ENCODE data around the gene TMPRSS3.

The TMPRSS3 gene

DNA sequence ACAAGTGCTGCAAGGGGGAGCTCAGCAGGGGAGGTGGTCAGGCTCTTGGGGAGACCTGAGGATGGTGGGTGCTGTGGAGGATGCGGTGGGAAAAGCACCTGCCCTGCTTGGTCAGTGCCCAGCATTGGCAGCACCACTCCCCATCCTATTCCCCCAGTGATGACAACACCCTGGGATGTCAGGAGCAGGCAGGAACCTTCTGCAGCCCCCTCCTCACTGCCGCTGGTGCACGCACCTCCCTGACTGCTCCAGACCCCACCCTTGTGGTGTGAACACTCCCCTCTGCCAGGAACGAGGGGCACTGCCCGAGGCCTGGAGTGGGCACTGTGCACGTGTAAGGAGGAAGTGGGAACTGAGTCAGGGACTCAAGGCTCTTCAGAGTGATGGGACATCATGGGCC lies 12.5 kb downstream of the TMPRSS3 start:
- Histone ChIP-seq H3K27ac (ENCODE audit: extremely low read depth, low read depth, low read length) (no peak overlapping the region), H3K36me3 (ENCODE audit: control insufficient read depth in 2 of 2, insufficient read depth in 1 of 2, low read length in 2 of 2) (no peaks in the 10 kb centered on the region), H3K9me3 (ENCODE audit: control insufficient read depth, insufficient read depth, low read depth, low read length) (no peaks in the 10 kb centered on the region), H3K4me1 (ENCODE audit: control insufficient read depth, insufficient read depth, low read length) (no peaks in the 10 kb centered on the region), H3K4me3 (ENCODE audit: low read depth, low read length) (no peak overlapping the region)
- POLR2A ChIA-PET = no interaction called here
- TF ChIP-seq, protein P1, sequence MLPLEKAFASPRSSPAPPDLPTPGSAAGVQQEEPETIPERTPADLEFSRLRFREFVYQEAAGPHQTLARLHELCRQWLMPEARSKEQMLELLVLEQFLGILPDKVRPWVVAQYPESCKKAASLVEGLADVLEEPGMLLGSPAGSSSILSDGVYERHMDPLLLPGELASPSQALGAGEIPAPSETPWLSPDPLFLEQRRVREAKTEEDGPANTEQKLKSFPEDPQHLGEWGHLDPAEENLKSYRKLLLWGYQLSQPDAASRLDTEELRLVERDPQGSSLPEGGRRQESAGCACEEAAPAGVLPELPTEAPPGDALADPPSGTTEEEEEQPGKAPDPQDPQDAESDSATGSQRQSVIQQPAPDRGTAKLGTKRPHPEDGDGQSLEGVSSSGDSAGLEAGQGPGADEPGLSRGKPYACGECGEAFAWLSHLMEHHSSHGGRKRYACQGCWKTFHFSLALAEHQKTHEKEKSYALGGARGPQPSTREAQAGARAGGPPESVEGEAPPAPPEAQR (tag by site-specific recombination; IDR thresholded peaks at IDR 0.05) = no peak
- TF ChIP-seq YY1 (tag by site-specific recombination; IDR thresholded peaks at IDR 0.05) (no peak), ZNF239 (tag by site-specific recombination; IDR thresholded peaks at IDR 0.05) (no peak), ZIC2 (tag by site-specific recombination; IDR thresholded peaks at IDR 0.05) (no peak), ZNF292 (tag by site-specific recombination; IDR thresholded peaks at IDR 0.05; ENCODE audit: borderline replicate concordance, low read depth) (no peak), KLF8 (tag by site-specific recombination; IDR thresholded peaks at IDR 0.05) (no peak), ZNF560 (tag by site-specific recombination; IDR thresholded peaks at IDR 0.05; ENCODE audit: borderline replicate concordance) (no peak), KLF10 (tag by site-specific recombination; IDR thresholded peaks at IDR 0.05) (no peak), ZNF670 (tag by site-specific recombination; IDR thresholded peaks at IDR 0.05; ENCODE audit: low read depth) (no peak), ZNF596 (tag by site-specific recombination; IDR thresholded peaks at IDR 0.05) (no peak), GLI2 (tag by site-specific recombination; IDR thresholded peaks at IDR 0.05; ENCODE audit: borderline replicate concordance, low read depth) (no peak), ZEB2 (tag by site-specific recombination; IDR thresholded peaks at IDR 0.05) (no peak), ZFP3 (tag by site-specific recombination; IDR thresholded peaks at IDR 0.05; ENCODE audit: low read depth) (no peak), ZBTB7A (tag by site-specific recombination; IDR thresholded peaks at IDR 0.05; ENCODE audit: low read depth) (no peak), ZNF423 (tag by site-specific recombination; IDR thresholded peaks at IDR 0.05) (no peak)
- TF ChIP-seq, protein P2, sequence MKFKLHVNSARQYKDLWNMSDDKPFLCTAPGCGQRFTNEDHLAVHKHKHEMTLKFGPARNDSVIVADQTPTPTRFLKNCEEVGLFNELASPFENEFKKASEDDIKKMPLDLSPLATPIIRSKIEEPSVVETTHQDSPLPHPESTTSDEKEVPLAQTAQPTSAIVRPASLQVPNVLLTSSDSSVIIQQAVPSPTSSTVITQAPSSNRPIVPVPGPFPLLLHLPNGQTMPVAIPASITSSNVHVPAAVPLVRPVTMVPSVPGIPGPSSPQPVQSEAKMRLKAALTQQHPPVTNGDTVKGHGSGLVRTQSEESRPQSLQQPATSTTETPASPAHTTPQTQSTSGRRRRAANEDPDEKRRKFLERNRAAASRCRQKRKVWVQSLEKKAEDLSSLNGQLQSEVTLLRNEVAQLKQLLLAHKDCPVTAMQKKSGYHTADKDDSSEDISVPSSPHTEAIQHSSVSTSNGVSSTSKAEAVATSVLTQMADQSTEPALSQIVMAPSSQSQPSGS (tag by site-specific recombination; IDR thresholded peaks at IDR 0.05; ENCODE audit: low read depth) = no peak
- CTCF ChIA-PET = interaction anchor here (0.7 to 0.8 kb wide), 2 partner anchors 16 to 54 kb away, joined by 3 to 4 read pairs; no protein-coding TSS in a partner anchor

DNA sequence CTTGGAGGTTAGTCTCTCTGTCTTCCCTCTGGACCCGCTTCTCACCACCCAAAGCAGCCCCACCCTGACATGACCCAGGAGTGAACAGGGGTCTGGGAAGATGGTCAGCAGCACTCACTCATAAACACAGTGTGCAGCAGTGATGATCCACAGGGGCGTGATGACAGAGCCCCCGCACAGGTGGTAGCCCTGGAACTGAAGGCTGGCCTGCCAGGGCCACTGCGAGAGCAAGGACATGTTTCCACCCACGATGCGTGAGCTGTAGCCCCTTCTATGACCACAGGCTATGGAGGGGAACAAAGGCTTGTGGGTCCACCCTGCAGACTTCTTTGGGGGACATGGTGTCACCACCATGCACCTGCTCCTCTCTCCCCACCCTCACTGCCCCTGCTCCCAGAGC lies 12.9 kb downstream of the TMPRSS3 start:
- Histone ChIP-seq H3K36me3 (ENCODE audit: control insufficient read depth in 2 of 2, insufficient read depth in 1 of 2, low read length in 2 of 2) (no peaks in the 10 kb centered on the region), H3K4me1 (ENCODE audit: control insufficient read depth, insufficient read depth, low read length) (no peaks in the 10 kb centered on the region), H3K9me3 (ENCODE audit: control insufficient read depth, insufficient read depth, low read depth, low read length) (no peaks in the 10 kb centered on the region), H3K27ac (ENCODE audit: extremely low read depth, low read depth, low read length) (no peak overlapping the region), H3K4me3 (ENCODE audit: low read depth, low read length) (no peak overlapping the region)
- POLR2A ChIA-PET = no interaction called here
- CTCF ChIA-PET = interaction anchor here (0.7 to 2.1 kb wide), 3 partner anchors 15 to 54 kb away, joined by 3 to 7 read pairs (median 4); no protein-coding TSS in a partner anchor
- TF ChIP-seq ZNF473 (tag by site-specific recombination; IDR thresholded peaks at IDR 0.05) (no peak), ZNF558 (tag by site-specific recombination; IDR thresholded peaks at IDR 0.05) (no peak), GFI1B (tag by site-specific recombination; IDR thresholded peaks at IDR 0.05) (no peak), ZBTB21 (tag by site-specific recombination; IDR thresholded peaks at IDR 0.05) (no peak)

DNA sequence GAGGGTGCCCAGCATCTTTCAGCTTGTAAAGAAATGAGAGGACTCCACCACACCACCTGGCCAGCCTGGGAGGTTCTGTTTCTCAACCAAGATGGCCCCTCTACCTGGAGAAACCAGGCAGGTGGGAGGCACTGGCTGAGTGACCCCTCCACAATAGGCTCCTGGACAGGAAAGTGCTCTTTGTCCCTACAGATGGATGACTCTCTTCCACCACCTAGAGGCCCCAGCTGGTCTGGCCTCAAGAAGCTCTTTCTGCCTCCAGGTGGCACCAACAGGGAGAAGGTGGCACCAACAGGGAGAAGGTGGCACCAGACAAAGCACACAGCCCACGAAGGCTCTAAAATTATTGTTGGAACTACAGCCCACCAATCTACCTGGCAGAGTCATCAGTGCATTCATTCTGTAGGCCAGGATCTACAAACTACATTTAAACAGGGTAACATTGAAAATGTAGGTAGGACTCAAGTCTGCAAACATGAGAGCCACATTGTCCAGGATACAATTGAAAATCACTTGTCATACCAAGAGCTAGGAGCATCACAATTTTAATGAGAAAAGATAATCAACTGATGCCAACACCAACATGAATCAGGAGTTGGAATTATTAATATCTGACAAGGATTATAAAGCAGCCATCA lies 14.4 kb downstream of the TMPRSS3 start:
- Histone ChIP-seq H3K9me3 (ENCODE audit: control insufficient read depth, insufficient read depth, low read depth, low read length) (no peaks in the 10 kb centered on the region), H3K4me3 (ENCODE audit: low read depth, low read length) (no peak overlapping the region), H3K27ac (ENCODE audit: extremely low read depth, low read depth, low read length) (no peak overlapping the region), H3K36me3 (ENCODE audit: control insufficient read depth in 2 of 2, insufficient read depth in 1 of 2, low read length in 2 of 2) (no peaks in the 10 kb centered on the region), H3K4me1 (ENCODE audit: control insufficient read depth, insufficient read depth, low read length) (no peaks in the 10 kb centered on the region)
- CTCF ChIA-PET = interaction anchor here (0.6 to 2.2 kb wide), 14 partner anchors 11 to 253 kb away, joined by 3 to 13 read pairs (median 4); partner anchors contain the start of gene UBASH3A
- POLR2A ChIA-PET = no interaction called here
- TF ChIP-seq, protein P3, sequence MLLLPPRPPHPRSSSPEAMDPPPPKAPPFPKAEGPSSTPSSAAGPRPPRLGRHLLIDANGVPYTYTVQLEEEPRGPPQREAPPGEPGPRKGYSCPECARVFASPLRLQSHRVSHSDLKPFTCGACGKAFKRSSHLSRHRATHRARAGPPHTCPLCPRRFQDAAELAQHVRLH (tag by site-specific recombination; IDR thresholded peaks at IDR 0.05) = no peak
- no peak for TF ChIP-seq ZNF404 (tag by site-specific recombination; IDR thresholded peaks at IDR 0.05)
- TF ChIP-seq, protein P4, sequence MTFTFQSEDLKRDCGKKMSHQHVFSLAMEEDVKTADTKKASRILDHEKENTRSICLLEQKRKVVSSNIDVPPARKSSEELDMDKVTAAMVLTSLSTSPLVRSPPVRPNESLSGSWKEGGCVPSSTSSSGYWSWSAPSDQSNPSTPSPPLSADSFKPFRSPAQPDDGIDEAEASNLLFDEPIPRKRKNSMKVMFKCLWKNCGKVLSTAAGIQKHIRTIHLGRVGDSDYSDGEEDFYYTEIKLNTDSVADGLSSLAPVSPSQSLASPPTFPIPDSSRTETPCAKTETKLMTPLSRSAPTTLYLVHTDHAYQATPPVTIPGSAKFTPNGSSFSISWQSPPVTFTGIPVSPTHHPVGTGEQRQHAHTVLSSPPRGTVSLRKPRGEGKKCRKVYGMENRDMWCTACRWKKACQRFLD (tag by site-specific recombination; IDR thresholded peaks at IDR 0.05) = no peak
- no peak for TF ChIP-seq ZNF416 (tag by site-specific recombination; IDR thresholded peaks at IDR 0.05)
- no peak for TF ChIP-seq ZNF157 (tag by site-specific recombination; IDR thresholded peaks at IDR 0.05)
- TF ChIP-seq ZNF768 (tag by site-specific recombination; IDR thresholded peaks at IDR 0.05) = no peak
- no peak for TF ChIP-seq BCL11A (tag by site-specific recombination; IDR thresholded peaks at IDR 0.05; ENCODE audit: low read depth)
- TF ChIP-seq IKZF3 (tag by site-specific recombination; IDR thresholded peaks at IDR 0.05) = no peak
